Astrocyte (in vitro differentiated cells and primary cell): ENCODE measurements around the gene DCST2.

ENCODE experiments used
- EZH2 ChIP-seq: IDR thresholded peaks from 2 replicates; pipeline ENCODE4 v1.6.1; 2012; ENCODE audit warnings: mild to moderate bottlenecking, low read length, inconsistent platforms; ENCODE audit not compliant: insufficient read depth
- TF ChIP-seq, protein P1 (sequence below): IDR thresholded peaks from 2 replicates; pipeline ENCODE4 v1.5.1; 2011; ENCODE audit warnings: low read depth, mild to moderate bottlenecking, inconsistent platforms, low read length, moderate library complexity; ENCODE audit not compliant: insufficient read depth

- TF ChIP-seq, protein P1, sequence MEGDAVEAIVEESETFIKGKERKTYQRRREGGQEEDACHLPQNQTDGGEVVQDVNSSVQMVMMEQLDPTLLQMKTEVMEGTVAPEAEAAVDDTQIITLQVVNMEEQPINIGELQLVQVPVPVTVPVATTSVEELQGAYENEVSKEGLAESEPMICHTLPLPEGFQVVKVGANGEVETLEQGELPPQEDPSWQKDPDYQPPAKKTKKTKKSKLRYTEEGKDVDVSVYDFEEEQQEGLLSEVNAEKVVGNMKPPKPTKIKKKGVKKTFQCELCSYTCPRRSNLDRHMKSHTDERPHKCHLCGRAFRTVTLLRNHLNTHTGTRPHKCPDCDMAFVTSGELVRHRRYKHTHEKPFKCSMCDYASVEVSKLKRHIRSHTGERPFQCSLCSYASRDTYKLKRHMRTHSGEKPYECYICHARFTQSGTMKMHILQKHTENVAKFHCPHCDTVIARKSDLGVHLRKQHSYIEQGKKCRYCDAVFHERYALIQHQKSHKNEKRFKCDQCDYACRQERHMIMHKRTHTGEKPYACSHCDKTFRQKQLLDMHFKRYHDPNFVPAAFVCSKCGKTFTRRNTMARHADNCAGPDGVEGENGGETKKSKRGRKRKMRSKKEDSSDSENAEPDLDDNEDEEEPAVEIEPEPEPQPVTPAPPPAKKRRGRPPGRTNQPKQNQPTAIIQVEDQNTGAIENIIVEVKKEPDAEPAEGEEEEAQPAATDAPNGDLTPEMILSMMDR = no peak
- TF ChIP-seq EZH2 = no peak
These were observed 43.8 kb upstream of the DCST2 start for GRCh38 chr1:155077346-155077745.
